Right cardiac atrium (tissue), 5 donors: Measurements from ENCODE around the gene WDR19. TPM values are rescaled to one million over a fixed set of nuclear protein-coding genes. Genes with fewer than 3 reads are reported as not detected.
"Not testable (repeated sequence)": the region's sequence is repeated elsewhere in the genome, so short reads cannot be mapped to it uniquely, and the experiment has no call there.

ENCODE experiments used
- ATAC-seq, 2 donors: fragments of 200-7000 bp; cut with Tn5 transposase; one replicate each; pipeline versions ENCODE4 v1.8.0 to v1.9.1; 2020; ENCODE audit warnings: moderate library complexity in 2 of 2, mild to moderate bottlenecking in 1 of 2
- DNase-seq, 3 donors: peaks; one replicate each; pipeline ENCODE4 v3.0.0-alpha.2; 2020
- H3K27ac ChIP-seq: one replicate; pipeline ENCODE4 v1.5.1; 2013; ENCODE audit warnings: mild to moderate bottlenecking, low read length, control low read depth, moderate library complexity
- H3K27me3 ChIP-seq: one replicate; pipeline ENCODE4 v1.6.1; 2013; ENCODE audit not compliant: control insufficient read depth, insufficient read depth
- H3K4me1 ChIP-seq: one replicate; pipeline ENCODE4 v1.6.1; 2013; ENCODE audit warnings: low read length; ENCODE audit not compliant: control insufficient read depth, insufficient read depth
- H3K4me3 ChIP-seq: one replicate; pipeline ENCODE4 v1.5.1; 2013; ENCODE audit warnings: low read length, control low read depth
- H3K9me3 ChIP-seq: one replicate; pipeline ENCODE4 v1.6.1; 2013; ENCODE audit warnings: low read length; ENCODE audit not compliant: control insufficient read depth
- WGBS: extraction: QIAGEN DNeasy Blood & Tissue Kit; methylation state at CpG from one replicate; pipeline ENCODE4 v1.1.7; 2013; 5-methylcytosine and 5-hydroxymethylcytosine counted together
- intact Hi-C, 4 donors: fragments of 100-400 bp; cut with DNase I; formaldehyde crosslinking; loops; one replicate each; pipeline versions ENCODE4 v1.11.0 to v1.14.0; 2022 to 2023
- polyA plus RNA-seq: library from polyadenylated mRNA; stranded (reverse); fragments of 200-250 nt; gene quantifications from one replicate; pipeline ENCODE4 v1.2.3, GENCODE V29; 2013
- total RNA-seq, 4 donors: library from RNA; stranded (reverse); fragmentation: NEBNext Ultra II Directional; extraction: Animal tissue kit (Norgen Biotek cat#: 25700); gene quantifications; one replicate each; pipeline ENCODE4 v1.2.1, GENCODE V29; 2021
- donor health status: healthy with polysubstance abuse.
- donor health status: DM: no; HTN: yes; CAD: no.
- donor health status: DM: no; HTN: no; CAD: no.
- donor health status: DM: no; HTN: yes; CAD: no; lungs with severe emphysema.
- donor health status: DM: yes; HTN: yes; CAD: no.

The WDR19 gene
- total and polyA plus RNA-seq, 5 donors: 9.6 to 18.0 (median 12.9) TPM

- H3K9me3 ChIP-seq: no peaks in the 10 kb centered on the region
- H3K4me1 ChIP-seq: no peaks in the 10 kb centered on the region
- 87% methylated on average over 2 of the region's 2 CpGs for WGBS
- H3K4me3 ChIP-seq: no peak overlapping the region
- no peak for ATAC-seq
- no peak overlapping the region for H3K27ac ChIP-seq
- intact Hi-C loops: no loop called here
- no peaks in the 10 kb centered on the region for H3K27me3 ChIP-seq
- no peak for DNase-seq
These were observed 81.6 kb downstream of the WDR19 start for GRCh38 chr4:39263895-39264294.

DNA sequence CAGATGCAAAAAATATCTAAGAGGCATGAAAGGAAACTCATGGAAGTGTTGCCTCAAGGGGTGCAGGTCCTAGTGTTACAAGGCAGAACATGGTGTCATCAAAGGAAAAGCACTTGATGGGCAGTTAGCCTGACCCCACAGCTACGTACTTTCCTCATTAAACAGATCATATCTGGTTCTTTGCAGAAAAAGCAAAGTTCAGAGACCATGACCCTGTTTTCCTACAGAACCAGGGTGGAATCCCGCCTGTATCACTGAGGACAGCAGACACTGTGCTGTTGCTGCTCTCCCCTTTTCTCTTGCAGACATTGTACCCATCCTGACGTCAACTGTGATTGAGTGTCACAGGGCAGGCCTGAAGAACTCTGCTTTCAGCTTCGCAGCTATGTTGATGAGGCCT, 92.2 kb downstream of the WDR19 start:
- ATAC-seq (no peak), DNase-seq (no peak)
- intact Hi-C loops: no loop called here
- Histone ChIP-seq H3K4me1 (no peaks in the 10 kb centered on the region), H3K27me3 (no peaks in the 10 kb centered on the region), H3K27ac (no peak overlapping the region), H3K4me3 (no peak overlapping the region), H3K9me3 (no peaks in the 10 kb centered on the region)
- 93% methylated on average over 4 of the region's 4 CpGs for WGBS

DNA sequence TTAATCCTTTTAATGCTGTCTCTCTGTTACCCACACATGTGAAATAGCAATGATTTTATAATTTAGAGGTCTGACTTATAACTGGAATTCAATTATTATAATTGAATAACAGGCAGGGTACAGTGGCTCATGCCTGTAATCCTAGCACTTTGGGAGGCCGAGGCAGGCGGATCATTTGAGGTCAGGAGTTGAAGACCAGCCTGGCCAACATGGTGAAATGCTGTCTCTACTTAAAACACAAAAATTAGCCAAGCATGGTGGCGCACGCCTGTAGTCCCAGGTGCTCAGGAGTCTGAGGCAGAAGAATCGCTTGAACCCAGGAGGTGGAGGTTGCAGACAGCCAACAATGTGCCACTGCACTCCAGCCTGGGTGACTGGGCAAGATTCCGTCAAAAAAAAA, 95.3 kb downstream of the WDR19 start:
- H3K4me3 ChIP-seq, H3K27me3 ChIP-seq, H3K27ac ChIP-seq, H3K4me1 ChIP-seq, intact Hi-C loops, DNase-seq, H3K9me3 ChIP-seq, ATAC-seq: not testable (repeated sequence)
- 89% methylated on average over 6 of the region's 6 CpGs for WGBS

GRCh38 chr4:39278476-39278875, 96.1 kb downstream of the WDR19 start:
- ATAC-seq (no peak), DNase-seq (no peak)
- no peak overlapping the region for H3K4me3 ChIP-seq
- 93% methylated on average over 9 of the region's 9 CpGs for WGBS
- no peaks in the 10 kb centered on the region for H3K9me3 ChIP-seq
- no peaks in the 10 kb centered on the region for H3K4me1 ChIP-seq
- H3K27ac ChIP-seq: no peak overlapping the region
- H3K27me3 ChIP-seq: no peaks in the 10 kb centered on the region
- intact Hi-C loops: no loop called here

DNA sequence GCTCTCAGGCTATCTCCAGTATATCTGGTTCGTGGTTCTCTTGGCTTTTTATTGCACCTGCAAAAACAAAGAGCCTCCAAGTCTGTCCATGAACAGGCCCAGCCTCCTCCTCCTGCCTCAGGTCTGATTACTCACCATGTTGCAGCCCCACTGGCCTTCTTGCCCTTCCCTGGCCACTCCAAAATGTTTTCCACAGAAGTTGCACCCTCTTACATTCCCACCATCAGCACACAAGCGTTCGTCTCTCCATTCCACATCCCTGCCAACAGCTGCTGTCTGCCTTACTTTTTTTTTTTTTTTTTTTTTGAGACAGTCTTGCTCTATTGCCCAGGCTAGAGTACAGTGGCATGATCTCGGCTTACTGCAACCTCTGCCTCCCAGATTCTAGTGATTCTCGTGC, 97.1 kb downstream of the WDR19 start:
- ATAC-seq (no peak), DNase-seq (no peak)
- Histone ChIP-seq H3K27ac (no peak overlapping the region), H3K9me3 (no peaks in the 10 kb centered on the region), H3K27me3 (no peaks in the 10 kb centered on the region), H3K4me3 (no peak overlapping the region), H3K4me1 (no peaks in the 10 kb centered on the region)
- intact Hi-C loops: no loop called here
- WGBS: 78% methylated on average over 5 of the region's 5 CpGs

- 98% methylated on average over 2 of the region's 2 CpGs for WGBS
- no peaks in the 10 kb centered on the region for H3K9me3 ChIP-seq
- ATAC-seq: no peak
These were observed 98.4 kb downstream of the WDR19 start for GRCh38 chr4:39280770-39281169.

DNA sequence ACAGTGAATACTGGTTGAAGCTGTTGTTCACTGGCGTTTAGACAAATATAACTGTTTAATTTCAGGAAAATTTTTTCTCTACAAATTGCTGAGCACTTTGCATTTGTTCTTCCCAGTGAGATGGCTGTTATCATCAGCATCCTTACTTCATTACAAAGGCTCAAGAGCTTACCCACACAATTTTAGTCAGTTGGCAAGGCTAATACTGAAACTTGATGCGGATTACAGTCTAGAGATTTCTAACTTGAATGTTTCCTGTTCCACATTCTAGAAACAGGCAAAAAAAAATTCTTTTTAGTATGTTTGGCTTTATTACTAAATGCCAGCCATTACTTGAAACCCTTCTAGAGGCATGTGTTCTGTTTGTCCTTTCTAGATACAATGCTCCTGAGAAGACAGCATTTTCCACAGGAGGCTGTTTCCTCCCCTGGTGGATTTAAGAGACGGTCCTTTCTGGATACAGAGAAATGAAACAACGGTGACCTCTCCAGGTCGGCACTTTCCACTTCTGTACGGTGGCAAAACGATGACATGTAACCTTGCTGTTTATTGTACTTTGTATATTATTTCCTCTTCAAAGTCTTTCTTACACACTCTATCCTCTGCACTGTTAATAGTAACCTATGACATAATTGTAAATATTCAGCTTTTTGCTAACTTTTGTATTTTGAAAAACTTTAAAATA, 102.9 kb downstream of the WDR19 start:
- Histone ChIP-seq H3K4me1 (no peaks in the 10 kb centered on the region), H3K27me3 (no peaks in the 10 kb centered on the region), H3K9me3 (no peaks in the 10 kb centered on the region), H3K27ac (no peak overlapping the region), H3K4me3 (no peak overlapping the region)
- intact Hi-C loops: no loop called here
- 68% methylated on average over 7 of the region's 7 CpGs for WGBS
- peak in 1 of 2 donors; percentile 20 for ATAC-seq
- DNase-seq: no peak

More at GRCh38 chr4:39280770-39281169, 98.4 kb downstream of the WDR19 start:
- no peaks in the 10 kb centered on the region for H3K4me1 ChIP-seq
- H3K27me3 ChIP-seq: no peaks in the 10 kb centered on the region
- H3K4me3 ChIP-seq: no peak overlapping the region
- intact Hi-C loops: no loop called here
- DNase-seq: no peak
- no peak overlapping the region for H3K27ac ChIP-seq

GRCh38 chr4:39285853-39286252, 103.5 kb downstream of the WDR19 start:
- no peaks in the 10 kb centered on the region for H3K4me1 ChIP-seq
- ATAC-seq (no peak), DNase-seq (no peak)
- 86% methylated on average over 2 of the region's 2 CpGs for WGBS
- no peaks in the 10 kb centered on the region for H3K9me3 ChIP-seq
- intact Hi-C loops: no loop called here
- no peaks in the 10 kb centered on the region for H3K27me3 ChIP-seq
- no peak overlapping the region for H3K4me3 ChIP-seq
- H3K27ac ChIP-seq: no peak overlapping the region

DNA sequence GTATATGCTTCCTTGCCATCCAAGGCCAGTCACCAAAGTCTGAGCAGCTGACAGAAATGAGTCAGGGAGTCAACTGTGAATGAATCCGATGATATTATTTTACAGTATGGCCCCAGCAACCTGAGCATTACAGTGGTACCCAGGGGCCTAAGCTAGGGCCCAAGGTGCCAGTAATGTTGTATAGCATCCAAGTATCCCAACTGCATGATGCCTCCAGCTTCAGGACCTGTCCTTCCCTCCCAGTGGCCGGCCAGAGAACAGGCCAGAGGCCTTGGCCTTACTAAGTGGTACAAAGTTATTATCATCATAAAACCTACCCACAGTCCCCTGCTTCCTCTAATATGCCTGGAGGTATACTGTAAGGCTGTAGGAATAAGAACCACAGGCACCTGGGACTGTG, 103.9 kb downstream of the WDR19 start:
- DNase-seq (no peak), ATAC-seq (no peak)
- H3K27ac ChIP-seq: no peak overlapping the region
- H3K9me3 ChIP-seq: no peaks in the 10 kb centered on the region
- no peaks in the 10 kb centered on the region for H3K4me1 ChIP-seq
- H3K27me3 ChIP-seq: no peaks in the 10 kb centered on the region
- WGBS: over 99% methylated on average over 2 of the region's 2 CpGs
- intact Hi-C loops: no loop called here
- no peak overlapping the region for H3K4me3 ChIP-seq

- ATAC-seq (no peak), DNase-seq (no peak)
- Histone ChIP-seq H3K9me3 (no peaks in the 10 kb centered on the region), H3K4me3 (no peak overlapping the region), H3K4me1 (no peaks in the 10 kb centered on the region), H3K27me3 (no peaks in the 10 kb centered on the region), H3K27ac (no peak overlapping the region)
- intact Hi-C loops: no loop called here
- WGBS: 95% methylated on average over 4 of the region's 4 CpGs
These were observed 104.9 kb downstream of the WDR19 start for GRCh38 chr4:39287223-39287622.

DNA sequence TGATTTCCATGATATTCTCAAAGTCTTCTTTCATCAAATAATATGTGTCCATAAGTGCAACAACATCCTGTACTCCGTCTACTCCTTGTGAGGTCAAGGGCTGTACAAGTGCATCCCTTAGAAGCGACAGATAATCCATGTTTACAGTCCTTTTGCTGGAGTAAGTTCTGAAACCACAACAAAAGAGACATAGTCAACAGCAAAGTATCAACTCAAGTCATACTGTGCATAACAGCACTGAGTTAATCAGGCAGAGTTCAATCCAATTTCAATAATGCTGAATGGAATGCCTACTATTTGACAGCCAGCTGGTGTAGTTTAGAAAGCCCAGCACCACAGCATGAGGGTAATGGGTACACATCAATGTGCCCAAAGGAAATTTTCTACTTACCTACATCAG, 109.4 kb downstream of the WDR19 start:
- DNase-seq: no peak
- intact Hi-C loops: no loop called here
- ATAC-seq: no peak
- Histone ChIP-seq H3K4me1 (no peaks in the 10 kb centered on the region), H3K27ac (no peak overlapping the region), H3K27me3 (no peaks in the 10 kb centered on the region), H3K4me3 (no peak overlapping the region), H3K9me3 (no peaks in the 10 kb centered on the region)
- WGBS: 92% methylated on average over 2 of the region's 2 CpGs

DNA sequence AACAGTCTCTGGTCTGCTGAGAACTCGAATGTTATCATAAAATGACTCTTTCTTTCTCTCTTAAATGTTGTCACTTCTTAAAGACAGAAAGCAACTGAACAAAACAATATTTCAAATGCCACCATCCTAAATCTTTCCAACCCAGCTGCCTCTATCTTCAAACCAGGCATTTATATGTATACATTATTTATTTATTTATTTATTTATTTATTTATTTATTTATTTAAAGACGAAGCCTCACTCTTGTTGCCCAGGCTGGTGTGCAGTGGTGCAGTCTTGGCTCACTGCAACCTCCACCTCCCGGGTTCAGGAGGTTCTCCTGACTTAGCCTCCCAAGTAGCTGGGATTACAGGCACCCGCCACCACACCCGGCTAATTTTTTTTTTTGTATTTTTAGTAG, 110.1 kb downstream of the WDR19 start:
- 98% methylated on average over 5 of the region's 5 CpGs for WGBS
- ATAC-seq, H3K9me3 ChIP-seq, H3K4me3 ChIP-seq, intact Hi-C loops, H3K4me1 ChIP-seq, H3K27me3 ChIP-seq, DNase-seq, H3K27ac ChIP-seq: not testable (repeated sequence)
